Esophagus muscularis mucosa (tissue), 4 donors: ENCODE data around the gene PROB1. TPM values are rescaled to one million over a fixed set of nuclear protein-coding genes. Genes with fewer than 3 reads are reported as not detected.

ENCODE experiments used
- DNase-seq: peaks from one replicate; pipeline ENCODE4 v3.0.0-alpha.2; 2017; ENCODE audit errors: extremely low spot score
- H3K27ac ChIP-seq, 4 donors: fragments of 200-600 bp; sonication (generic); replicated peaks in 1 of 4; 1 replicate in 3 of 4; 2 replicates in 1 of 4; pipeline ENCODE4 v1.5.1; 2016 to 2019; ENCODE audit warnings: mild to moderate bottlenecking in 1 of 4
- H3K27me3 ChIP-seq, 4 donors: fragments of 200-600 bp; sonication (generic); one replicate each; pipeline versions ENCODE4 v1.5.1 to v1.6.0; 2016 to 2019
- H3K36me3 ChIP-seq, 4 donors: fragments of 200-600 bp; sonication (generic); one replicate each; pipeline ENCODE4 v1.5.1; 2016 to 2019
- H3K4me1 ChIP-seq, 4 donors: fragments of 200-600 bp; sonication (generic); one replicate each; pipeline ENCODE4 v1.5.1; 2016 to 2019
- H3K4me3 ChIP-seq, 4 donors: fragments of 200-600 bp; sonication (generic); 1 replicate in 2 of 4; 2 replicates in 2 of 4; pipeline ENCODE4 v1.5.1; 2016 to 2019; ENCODE audit warnings: mild to moderate bottlenecking in 4 of 4, moderate library complexity in 1 of 4
- H3K9me3 ChIP-seq, 4 donors: fragments of 200-600 bp; sonication (generic); 1 replicate in 3 of 4; 2 replicates in 1 of 4; pipeline ENCODE4 v1.5.1; 2016 to 2019
- CTCF ChIP-seq, 3 experiments: fragments of 200-600 bp in 2 of 3; fragments of 450-650 bp in 1 of 3; sonication (generic) in 2 of 3; IDR thresholded peaks; one replicate each; pipeline ENCODE4 v1.5.1; 2017 to 2019; ENCODE audit warnings: antibody characterized with exemption in 3 of 3, mild to moderate bottlenecking in 2 of 3, moderate library complexity in 1 of 3
- EP300 ChIP-seq: sonication (generic); formaldehyde crosslinking; IDR thresholded peaks from one replicate; pipeline ENCODE4 v1.6.1; 2017; ENCODE audit warnings: antibody characterized with exemption
- POLR2A ChIP-seq: fragments of 450-650 bp; IDR thresholded peaks from one replicate; pipeline ENCODE4 v1.6.1; 2017; ENCODE audit warnings: antibody characterized with exemption, moderate library complexity, mild to moderate bottlenecking, low read depth
- POLR2AphosphoS5 ChIP-seq, 2 donors: sonication (generic); formaldehyde crosslinking; IDR thresholded peaks; one replicate each; pipeline ENCODE4 v1.6.1; 2017; ENCODE audit warnings: antibody characterized with exemption in 2 of 2
- WGBS: methylation state at CpG from one replicate; pipeline ENCODE4 v1.1.5; 2018; 5-methylcytosine and 5-hydroxymethylcytosine counted together
- intact Hi-C: fragments of 100-400 bp; cut with DNase I; formaldehyde crosslinking; loops from one replicate; pipeline ENCODE4 v1.15.1; 2023
- total RNA-seq, 4 donors: library from RNA; depleted of rRNA; stranded (reverse); fragments of >200 nt; gene quantifications; one replicate each; pipeline versions ENCODE4 v1.1.0 to v1.2.1, GENCODE V29; 2016

Gene PROB1
- total RNA-seq, 4 donors from 2014 or later: 2.5 to 11.0 (median 7.8) TPM

DNA sequence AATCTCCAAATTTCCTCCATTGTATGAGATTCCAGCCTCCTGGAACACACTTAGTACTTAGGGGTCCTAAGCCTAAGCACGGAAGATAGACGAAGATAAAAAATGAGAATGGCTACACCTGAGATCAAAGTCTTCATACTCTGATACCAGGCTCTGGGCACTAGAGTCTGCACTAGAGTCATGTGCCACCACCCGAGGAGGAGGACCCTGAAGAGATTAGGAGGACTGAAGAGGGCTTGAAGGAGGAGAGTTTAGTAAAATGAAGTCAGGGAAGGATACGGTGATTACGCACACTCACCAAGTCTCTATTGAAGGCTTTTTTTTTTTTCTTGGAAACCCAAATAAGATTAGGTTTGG, 9.6 kb upstream of the PROB1 start:
- Histone ChIP-seq H3K36me3 (peaks cover 0 to 17% (median 3%) of the 10 kb centered on the region in 4 donors), H3K27me3 (no peaks in the 10 kb centered on the region), H3K4me3 (peak overlapping the region; percentile 54 to 68 (median 56)), H3K27ac (peak overlapping the region; percentile 86 to 93 (median 88)), H3K4me1 (peaks cover 14 to 22% (median 17%) of the 10 kb centered on the region in 4 donors), H3K9me3 (no peaks in the 10 kb centered on the region)
- intact Hi-C loops: no loop called here
- DNase-seq: no peak
- TF ChIP-seq EP300 (no peak), POLR2AphosphoS5 (IDR thresholded peaks at IDR 0.05) (no peak)
- WGBS: 66% methylated on average over 5 of the region's 5 CpGs

- TF ChIP-seq POLR2A: no peak
- TF ChIP-seq CTCF (IDR thresholded peaks at IDR 0.05): peak in 1 of 3 experiments; percentile 4
- TF ChIP-seq EP300: no peak
- TF ChIP-seq POLR2AphosphoS5 (IDR thresholded peaks at IDR 0.05): peak; percentile 63 to 80
- under 1% methylated on average over 41 of the region's 41 CpGs for WGBS
- peak within 1 kb of the TSS; percentile 86 to 93 (median 88) for H3K27ac ChIP-seq
- H3K36me3 ChIP-seq: peaks cover 0 to 17% (median 3%) of the 10 kb centered on the region in 4 donors
- intact Hi-C loops: no loop called here
- no peaks in the 10 kb centered on the region for H3K9me3 ChIP-seq
- H3K4me3 ChIP-seq: peak within 1 kb of the TSS; percentile 54 to 68 (median 56)
- peak; percentile 100 for DNase-seq
- H3K4me1 ChIP-seq: peaks cover 14 to 22% (median 17%) of the 10 kb centered on the region in 4 donors
- no peaks in the 10 kb centered on the region for H3K27me3 ChIP-seq
Observed at GRCh38 chr5:139403787-139404483, 9.0 kb upstream of the PROB1 start, which contains the start of gene SPATA24. Gene SPATA24, minus strand, starts transcription at chr5:139404089. Its CDS starts 29 bp downstream, at chr5:139404060.

GRCh38 chr5:139403418-139403786, 8.5 kb upstream of the PROB1 start:
- WGBS: 0% methylated on average over 3 of the region's 7 CpGs
- H3K4me3 ChIP-seq: peak overlapping the region; percentile 54 to 68 (median 56)
- peak overlapping the region; percentile 86 to 93 (median 88) for H3K27ac ChIP-seq
- intact Hi-C loops: no loop called here
- H3K4me1 ChIP-seq: peaks cover 14 to 22% (median 17%) of the 10 kb centered on the region in 4 donors
- no peak for DNase-seq
- H3K36me3 ChIP-seq: peaks cover 0 to 17% (median 3%) of the 10 kb centered on the region in 4 donors
- H3K27me3 ChIP-seq: no peaks in the 10 kb centered on the region
- no peaks in the 10 kb centered on the region for H3K9me3 ChIP-seq
- TF ChIP-seq CTCF (IDR thresholded peaks at IDR 0.05) (no peak), POLR2AphosphoS5 (IDR thresholded peaks at IDR 0.05) (no peak), EP300 (no peak), POLR2A (no peak)

DNA sequence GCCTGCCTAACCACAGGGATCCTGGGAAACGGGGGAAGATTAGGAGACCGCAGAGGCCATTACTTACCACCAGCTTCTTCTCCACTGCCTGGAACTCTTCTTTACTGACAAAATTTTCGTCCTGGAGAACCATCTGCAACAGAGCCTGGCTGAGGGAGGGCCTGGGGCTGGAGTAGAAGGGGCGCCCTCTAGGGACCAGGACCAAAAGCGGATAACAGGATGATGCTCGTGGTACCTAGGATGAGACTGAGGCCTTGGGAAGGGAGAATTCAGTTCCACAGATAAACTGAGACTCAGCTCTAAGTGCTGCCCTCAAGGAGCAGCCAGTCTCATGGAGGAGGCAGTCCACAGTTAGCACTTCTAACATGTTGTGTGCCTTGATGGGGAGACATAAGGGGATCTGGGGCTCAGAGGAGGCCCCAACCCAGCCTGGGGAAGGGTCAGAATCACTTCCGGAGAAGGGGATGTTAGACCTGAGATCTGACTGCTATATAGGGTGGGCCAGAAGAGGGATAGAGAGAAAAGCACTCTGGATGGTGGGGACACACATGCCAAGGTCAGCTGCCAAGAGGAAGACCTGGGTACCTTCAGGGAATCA, 7.8 kb upstream of the PROB1 start:
- no peaks in the 10 kb centered on the region for H3K27me3 ChIP-seq
- peak overlapping the region in 1 of 4 donors; percentile 54 for H3K4me3 ChIP-seq
- peaks cover 14 to 28% (median 19%) of the 10 kb centered on the region in 4 donors for H3K4me1 ChIP-seq
- DNase-seq: no peak
- no peak for TF ChIP-seq POLR2AphosphoS5 (IDR thresholded peaks at IDR 0.05)
- no peak for TF ChIP-seq POLR2A
- TF ChIP-seq CTCF (IDR thresholded peaks at IDR 0.05): peak in 1 of 3 experiments; percentile 30
- no peak for TF ChIP-seq EP300
- no peaks in the 10 kb centered on the region for H3K9me3 ChIP-seq
- intact Hi-C loops: no loop called here
- H3K27ac ChIP-seq: peak overlapping the region; percentile 86 to 93 (median 88)
- H3K36me3 ChIP-seq: peaks cover 0 to 17% (median 3%) of the 10 kb centered on the region in 4 donors
- WGBS: 71% methylated on average over 7 of the region's 7 CpGs

- H3K27ac ChIP-seq: no peak overlapping the region
- no peaks in the 10 kb centered on the region for H3K27me3 ChIP-seq
- H3K9me3 ChIP-seq: no peaks in the 10 kb centered on the region
- H3K4me1 ChIP-seq: peaks cover 14 to 39% (median 19%) of the 10 kb centered on the region in 4 donors
- intact Hi-C loops: no loop called here
- WGBS: 94% methylated on average over 8 of the region's 10 CpGs
- peaks cover 0 to 17% (median 3%) of the 10 kb centered on the region in 4 donors for H3K36me3 ChIP-seq
- H3K4me3 ChIP-seq: no peak overlapping the region
- DNase-seq: no peak
- TF ChIP-seq EP300: no peak
- no peak for TF ChIP-seq CTCF (IDR thresholded peaks at IDR 0.05)
- TF ChIP-seq POLR2AphosphoS5 (IDR thresholded peaks at IDR 0.05): no peak
- no peak for TF ChIP-seq POLR2A
Observed at GRCh38 chr5:139401546-139401945, 6.6 kb upstream of the PROB1 start.
